ENCODE results near the gene PTP4A1.
"Not testable (repeated sequence)": the region's sequence is repeated elsewhere in the genome, so short reads cannot be mapped to it uniquely, and the experiment has no call there.

PTP4A1 gene

GRCh38 chr6:63572044-63572746 lies at the start of gene PTP4A1, which contains the start of gene LOC128125822:
TSS of gene PTP4A1 (plus strand) at chr6:63572480. CDS start at chr6:63576881, 4,401 bp downstream.
TSS of gene LOC128125822 (plus strand) at chr6:63572480.
- peak within 1 kb of the TSS; percentile 95 to 100 (median 99) for H3K27ac ChIP-seq
- H3K4me3 ChIP-seq = peak within 1 kb of the TSS; percentile 62 to 100 (median 97)

- H3K27ac ChIP-seq, H3K4me3 ChIP-seq: not testable (repeated sequence)
Measured at GRCh38 chr6:63522911-63523287, 49.4 kb upstream of the PTP4A1 start.

DNA sequence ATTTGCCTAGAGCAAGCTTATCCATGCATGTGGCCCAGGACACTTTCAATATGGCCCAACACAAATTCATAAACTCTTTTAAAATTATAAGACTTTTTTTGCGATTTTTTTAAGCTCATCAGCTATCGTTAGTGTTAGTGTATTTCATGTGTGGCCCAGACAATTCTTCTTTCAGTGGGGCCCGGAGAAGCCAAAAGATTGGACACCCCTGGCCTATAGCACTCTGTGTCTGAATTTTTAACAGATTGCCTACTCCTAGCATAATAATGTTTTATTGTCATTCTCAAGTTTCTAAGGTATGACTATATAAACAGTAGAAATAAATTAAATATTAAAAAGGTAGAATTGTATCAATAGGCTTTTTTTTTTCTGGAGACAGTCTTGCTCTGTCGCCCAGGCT lies 48.6 kb upstream of the PTP4A1 start:
- H3K4me3 ChIP-seq = no peak overlapping the region
- no peak overlapping the region for H3K27ac ChIP-seq

DNA sequence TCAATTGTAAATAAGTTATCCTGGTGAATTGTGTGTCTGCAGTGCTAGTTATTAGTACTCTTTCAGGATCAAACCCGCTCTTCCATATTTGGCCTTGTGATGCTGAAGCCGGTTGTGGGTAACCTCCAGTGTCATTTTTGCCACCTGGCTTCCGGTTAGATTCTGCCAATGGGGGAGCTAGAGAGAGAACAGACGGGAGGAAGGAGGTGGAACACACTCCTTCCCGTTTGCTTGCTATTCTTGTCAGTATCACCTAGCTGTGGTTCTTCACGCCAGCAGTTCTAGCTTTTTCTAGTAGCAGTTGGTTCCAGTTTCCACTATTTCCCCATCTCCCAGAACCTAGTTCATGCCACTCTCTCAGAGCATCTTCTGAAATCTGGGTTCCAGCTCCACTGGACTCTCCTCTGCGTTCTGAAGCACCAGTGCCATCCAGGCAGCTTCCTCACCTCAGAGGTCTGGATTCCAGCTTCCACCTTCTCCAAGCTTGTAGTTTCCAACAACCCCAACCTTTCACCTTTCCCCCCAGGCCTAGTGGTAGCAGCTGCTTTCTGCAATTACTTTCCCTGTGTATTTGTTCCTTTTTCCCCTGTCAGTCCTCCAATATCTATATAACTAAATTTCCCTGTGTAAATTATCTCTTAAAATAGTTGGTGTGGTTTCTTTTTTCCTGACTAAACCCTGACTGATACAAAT lies 46.9 kb upstream of the PTP4A1 start:
- H3K27ac ChIP-seq = no peak overlapping the region
- no peak overlapping the region for H3K4me3 ChIP-seq

GRCh38 chr6:63526931-63527330 lies 45.3 kb upstream of the PTP4A1 start:
- H3K4me3 ChIP-seq = no peak overlapping the region

GRCh38 chr6:63527658-63528514 lies 44.4 kb upstream of the PTP4A1 start:
- H3K4me3 ChIP-seq = no peak overlapping the region
- H3K27ac ChIP-seq = peak overlapping the region in 15 of 21 experiments; percentile 3 to 70 (median 42)

More at GRCh38 chr6:63526931-63527330, 45.3 kb upstream of the PTP4A1 start:
- H3K27ac ChIP-seq = peak overlapping the region in 4 of 21 experiments; percentile 11 to 57 (median 20)

GRCh38 chr6:63529498-63529897 lies 42.8 kb upstream of the PTP4A1 start:
- Histone ChIP-seq H3K4me3 (no peak overlapping the region), H3K27ac (no peak overlapping the region)

DNA sequence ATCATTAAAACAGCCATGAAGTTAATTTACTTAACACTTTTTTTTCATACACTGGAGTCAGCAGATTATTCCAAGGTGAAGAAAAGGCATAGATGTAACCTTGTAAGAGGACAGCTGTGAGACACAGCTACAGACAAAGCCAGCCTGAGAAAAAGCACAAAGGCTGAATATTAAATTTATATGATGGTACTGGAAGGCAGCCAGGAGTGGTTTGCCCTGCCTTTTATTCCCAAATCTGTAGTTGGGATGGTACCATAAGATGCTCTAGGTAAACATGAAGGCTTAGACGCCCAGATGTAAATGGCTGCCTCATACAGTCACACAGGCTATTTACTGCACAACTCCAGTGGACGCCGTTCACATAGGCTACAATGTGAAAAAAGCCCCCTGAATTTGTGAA lies 42.1 kb upstream of the PTP4A1 start:
- no peak overlapping the region for H3K27ac ChIP-seq
- no peak overlapping the region for H3K4me3 ChIP-seq

- Histone ChIP-seq H3K27ac (no peak overlapping the region), H3K4me3 (no peak overlapping the region)
Measured at GRCh38 chr6:63530991-63531390, 41.3 kb upstream of the PTP4A1 start.

DNA sequence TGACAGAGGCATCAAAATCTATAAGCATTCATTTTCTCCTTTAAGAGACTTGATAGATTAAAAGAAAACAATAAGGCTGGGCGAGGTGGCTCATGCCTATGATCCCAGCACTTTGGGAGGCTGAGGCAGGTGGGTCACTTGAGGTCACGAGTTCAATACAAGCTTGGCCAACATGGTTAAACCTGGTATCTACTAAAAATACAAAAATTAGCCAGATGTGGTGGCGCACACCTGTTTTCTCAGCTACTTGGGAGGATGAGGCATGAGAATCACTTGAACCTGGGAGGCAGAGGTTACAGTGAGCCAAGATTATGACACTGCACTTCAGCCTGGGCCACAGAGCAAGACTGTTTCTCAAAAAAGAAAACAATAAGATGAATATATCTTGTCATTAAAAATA lies 39.3 kb upstream of the PTP4A1 start:
- Histone ChIP-seq H3K4me3 (no peak overlapping the region), H3K27ac (no peak overlapping the region)

DNA sequence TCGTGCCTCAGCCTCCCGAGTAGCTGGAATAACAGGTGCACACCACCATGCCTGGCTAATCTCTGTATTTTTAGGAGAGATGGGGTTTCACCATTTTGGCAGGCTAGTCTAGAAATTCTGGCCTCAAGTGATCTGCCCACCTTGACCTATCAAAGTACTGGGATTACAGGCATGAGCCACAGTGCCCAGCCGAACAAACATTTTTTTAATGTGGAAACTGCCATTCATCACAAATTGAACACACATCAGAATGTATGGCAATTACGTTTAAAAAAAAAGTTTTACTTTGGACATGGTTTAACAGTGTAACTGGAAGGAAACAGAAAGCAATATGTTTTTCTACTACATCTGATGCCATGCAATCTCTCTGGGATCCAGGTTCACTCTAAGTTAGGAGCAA lies 38.3 kb upstream of the PTP4A1 start:
- no peak overlapping the region for H3K4me3 ChIP-seq
- no peak overlapping the region for H3K27ac ChIP-seq

- no peak overlapping the region for H3K27ac ChIP-seq
Measured at GRCh38 chr6:63537201-63537958, 34.9 kb upstream of the PTP4A1 start.

DNA sequence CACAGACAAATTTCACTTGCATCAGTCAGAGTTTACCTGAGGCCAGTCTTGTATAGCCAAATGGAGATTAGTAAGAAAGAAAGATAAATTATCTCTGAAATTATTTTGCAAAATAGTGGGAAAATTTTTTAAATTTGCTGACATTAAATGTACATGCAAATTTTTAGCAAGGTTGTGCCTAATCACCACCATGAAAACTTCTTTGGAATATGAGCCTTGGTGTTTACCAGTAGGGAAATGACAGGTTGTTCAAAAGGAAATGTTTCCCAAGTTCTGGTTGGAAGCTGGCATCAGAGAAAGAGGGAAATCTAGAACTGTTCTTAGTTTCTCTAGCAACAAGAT lies 34.4 kb upstream of the PTP4A1 start:
- Histone ChIP-seq H3K4me3 (no peak overlapping the region), H3K27ac (no peak overlapping the region)

More at GRCh38 chr6:63537201-63537958, 34.9 kb upstream of the PTP4A1 start:
- no peak overlapping the region for H3K4me3 ChIP-seq

DNA sequence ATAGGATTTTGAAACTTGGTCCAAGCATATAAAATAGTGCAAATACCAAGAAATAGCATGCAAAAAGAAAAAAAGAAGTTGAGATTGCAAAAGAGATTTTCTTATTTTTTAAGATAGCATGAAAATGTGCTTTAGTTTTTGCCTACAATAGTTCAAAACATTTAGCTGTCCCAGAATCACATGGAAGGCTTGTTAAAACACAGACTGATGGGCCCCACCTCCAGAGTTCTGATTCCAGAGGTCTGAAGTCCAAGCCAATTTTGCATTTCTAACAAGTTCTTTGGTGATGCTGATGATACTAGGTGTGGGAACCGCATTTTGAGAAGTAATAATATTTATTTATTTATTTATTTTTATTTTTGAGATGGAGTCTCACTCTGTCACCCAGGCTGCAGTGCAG lies 33.7 kb upstream of the PTP4A1 start:
- no peak overlapping the region for H3K4me3 ChIP-seq
- H3K27ac ChIP-seq = no peak overlapping the region

DNA sequence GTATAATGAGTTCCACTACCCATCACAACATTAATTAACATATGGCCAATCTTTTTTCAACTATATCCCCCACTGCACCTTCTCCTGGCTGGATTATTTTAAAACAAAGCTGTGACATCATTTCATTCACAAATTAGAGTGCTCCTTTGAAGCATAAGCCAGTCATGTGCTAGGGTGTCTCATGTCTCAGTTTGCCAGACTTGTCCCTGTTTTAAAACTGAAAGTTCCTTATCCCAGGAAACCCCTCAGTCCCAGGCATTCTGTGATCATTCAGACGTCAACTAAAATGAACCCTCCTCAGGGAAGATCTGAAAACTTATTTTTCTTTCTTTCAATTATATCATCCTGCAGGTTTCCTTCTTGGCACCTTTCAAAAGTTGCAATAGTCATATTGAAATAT lies 29.3 kb upstream of the PTP4A1 start:
- Histone ChIP-seq H3K4me3 (no peak overlapping the region), H3K27ac (no peak overlapping the region)

GRCh38 chr6:63543982-63544381 lies 28.3 kb upstream of the PTP4A1 start:
- H3K4me3 ChIP-seq = no peak overlapping the region
- no peak overlapping the region for H3K27ac ChIP-seq

GRCh38 chr6:63546236-63546635 lies 26.0 kb upstream of the PTP4A1 start:
- H3K4me3 ChIP-seq = no peak overlapping the region
- H3K27ac ChIP-seq = no peak overlapping the region

- Histone ChIP-seq H3K4me3 (no peak overlapping the region), H3K27ac (no peak overlapping the region)
Measured at GRCh38 chr6:63546697-63547096, 25.6 kb upstream of the PTP4A1 start.

DNA sequence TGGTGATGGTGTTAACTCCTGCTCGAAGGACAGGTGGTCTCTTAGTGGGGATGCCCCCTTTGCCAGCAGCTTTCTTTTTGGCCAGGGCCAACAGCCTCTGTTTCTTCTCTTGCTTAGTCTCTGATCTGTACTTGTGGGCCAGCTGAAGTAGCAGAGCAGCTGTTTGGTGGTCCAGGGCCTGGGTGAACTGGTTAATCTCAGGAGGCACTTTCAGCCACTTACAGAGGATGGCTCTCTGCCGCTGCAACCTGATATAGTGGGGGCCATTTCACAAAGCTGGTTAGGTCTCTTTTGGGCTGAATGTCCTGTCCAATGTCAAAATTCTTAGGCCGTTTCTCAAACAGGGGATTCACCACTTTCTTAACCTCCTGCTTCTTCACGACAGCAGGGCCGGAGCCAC lies 23.2 kb upstream of the PTP4A1 start:
- Histone ChIP-seq H3K4me3 (no peak overlapping the region), H3K27ac (no peak overlapping the region)

- no peak overlapping the region for H3K4me3 ChIP-seq
- H3K27ac ChIP-seq = no peak overlapping the region
Measured at GRCh38 chr6:63553208-63553607, 19.1 kb upstream of the PTP4A1 start.
